ENCODE results near the gene NFAT5.
"Not testable (repeated sequence)": the region's sequence is repeated elsewhere in the genome, so short reads cannot be mapped to it uniquely, and the experiment has no call there.

NFAT5 gene

DNA sequence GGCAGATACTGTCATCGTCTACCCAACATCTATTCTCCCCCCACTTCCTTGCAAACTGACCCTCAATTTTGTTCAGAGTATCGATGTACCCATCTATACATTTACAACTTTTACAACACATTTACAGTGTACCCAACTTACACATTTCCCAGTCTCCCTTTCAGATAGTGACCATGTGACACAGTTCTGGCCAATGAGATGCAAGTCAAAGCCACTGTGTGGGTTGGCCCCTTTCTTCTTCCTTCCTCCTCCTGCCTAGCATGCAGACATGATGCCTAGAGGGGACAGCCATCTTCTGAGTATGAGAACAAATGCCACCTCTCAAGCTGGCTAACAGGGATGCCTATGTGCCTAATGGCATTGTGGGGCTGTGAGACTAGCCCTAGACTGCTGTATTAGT, 11.3 kb upstream of the NFAT5 start:
- DNase-seq, result no peak

- no peak for DNase-seq
These were observed 10.3 kb upstream of the NFAT5 start for GRCh38 chr16:69555437-69555836.

- DNase-seq, result no peak
These were observed 9.9 kb upstream of the NFAT5 start for GRCh38 chr16:69555867-69556266.

DNA sequence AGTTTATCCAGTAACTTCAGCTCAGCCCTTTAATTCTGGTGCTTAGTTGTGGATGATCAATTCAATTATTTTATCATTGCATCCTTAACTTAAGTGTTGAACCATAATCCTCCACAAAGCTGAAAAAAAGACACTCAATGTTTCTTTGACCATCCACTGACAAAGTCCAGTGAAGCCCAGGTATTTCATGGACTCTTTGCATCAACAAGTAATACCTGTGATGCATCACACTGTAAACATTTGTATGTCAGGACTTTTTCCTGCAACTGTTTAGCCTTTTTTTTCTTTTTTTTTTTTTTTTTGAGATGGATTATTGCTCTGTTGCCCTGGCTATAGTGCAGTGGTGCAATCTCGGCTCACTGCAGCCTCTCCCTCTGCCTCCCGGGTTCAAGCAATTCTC, 6.6 kb upstream of the NFAT5 start:
- no peak for DNase-seq

GRCh38 chr16:69561367-69561766, 4.4 kb upstream of the NFAT5 start:
- not testable (repeated sequence) for DNase-seq

DNA sequence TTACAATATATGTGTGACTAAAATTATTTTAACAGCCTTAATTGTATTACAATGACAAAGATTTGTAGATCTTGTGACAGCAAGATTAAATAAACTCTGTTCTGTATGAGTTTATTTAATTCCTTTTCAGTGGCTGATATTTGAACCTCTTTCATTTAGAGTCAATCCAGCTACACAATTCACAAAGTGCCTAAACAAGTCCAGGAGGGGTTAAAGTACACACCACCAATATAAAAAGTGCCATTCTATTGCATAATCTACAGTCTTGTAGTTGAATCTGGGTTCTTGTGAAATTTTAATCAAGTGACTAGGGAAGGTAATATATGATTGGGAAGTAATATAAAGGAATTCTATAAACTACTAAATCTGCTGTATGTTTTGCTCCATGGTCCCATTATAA, 3.9 kb upstream of the NFAT5 start:
- no peak for DNase-seq

- no peak for DNase-seq
These were observed 3.0 kb upstream of the NFAT5 start for GRCh38 chr16:69562813-69563212.

- DNase-seq, result peak; percentile 52
These were observed 1.9 kb upstream of the NFAT5 start for GRCh38 chr16:69563605-69564580.

DNA sequence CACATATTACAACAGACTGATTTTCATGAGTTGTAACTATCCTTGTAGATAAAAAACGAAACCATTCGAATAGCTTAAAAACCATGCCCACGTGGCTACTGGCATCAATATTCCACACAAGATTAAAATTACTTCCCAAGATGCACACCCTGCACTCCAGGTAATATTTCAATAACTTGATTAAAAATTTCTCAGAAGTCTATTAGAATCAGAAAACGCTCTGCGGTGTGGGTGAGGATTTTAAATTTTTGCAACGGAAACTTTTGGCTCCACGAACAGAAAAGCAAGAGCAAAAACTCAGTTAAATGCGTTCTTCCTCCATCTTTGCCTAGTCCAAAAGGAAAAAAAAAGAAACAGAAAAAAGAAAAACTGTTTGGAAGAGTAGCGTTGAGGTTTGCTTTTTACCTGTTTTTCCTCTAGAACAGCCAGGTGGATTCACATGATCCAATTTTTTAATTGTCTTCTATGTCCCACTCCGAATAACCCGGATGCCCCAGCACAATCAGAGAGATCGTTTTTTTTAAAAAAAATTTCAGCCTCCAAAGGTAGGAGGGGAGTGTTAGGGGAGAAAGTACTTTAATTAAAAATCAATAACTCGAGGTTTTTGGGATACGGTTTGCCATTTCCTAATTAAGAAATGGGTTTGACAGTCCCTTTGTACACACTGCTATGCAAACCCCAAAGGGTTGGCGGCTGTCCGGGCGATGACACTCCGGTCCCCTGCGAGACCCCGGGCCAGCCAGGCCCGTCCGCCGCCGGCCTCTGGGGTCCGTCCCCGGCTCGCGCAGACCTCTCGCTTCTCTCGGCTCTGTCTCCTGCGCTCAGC, 708 bp upstream of the NFAT5 start:
- no peak for DNase-seq

DNA sequence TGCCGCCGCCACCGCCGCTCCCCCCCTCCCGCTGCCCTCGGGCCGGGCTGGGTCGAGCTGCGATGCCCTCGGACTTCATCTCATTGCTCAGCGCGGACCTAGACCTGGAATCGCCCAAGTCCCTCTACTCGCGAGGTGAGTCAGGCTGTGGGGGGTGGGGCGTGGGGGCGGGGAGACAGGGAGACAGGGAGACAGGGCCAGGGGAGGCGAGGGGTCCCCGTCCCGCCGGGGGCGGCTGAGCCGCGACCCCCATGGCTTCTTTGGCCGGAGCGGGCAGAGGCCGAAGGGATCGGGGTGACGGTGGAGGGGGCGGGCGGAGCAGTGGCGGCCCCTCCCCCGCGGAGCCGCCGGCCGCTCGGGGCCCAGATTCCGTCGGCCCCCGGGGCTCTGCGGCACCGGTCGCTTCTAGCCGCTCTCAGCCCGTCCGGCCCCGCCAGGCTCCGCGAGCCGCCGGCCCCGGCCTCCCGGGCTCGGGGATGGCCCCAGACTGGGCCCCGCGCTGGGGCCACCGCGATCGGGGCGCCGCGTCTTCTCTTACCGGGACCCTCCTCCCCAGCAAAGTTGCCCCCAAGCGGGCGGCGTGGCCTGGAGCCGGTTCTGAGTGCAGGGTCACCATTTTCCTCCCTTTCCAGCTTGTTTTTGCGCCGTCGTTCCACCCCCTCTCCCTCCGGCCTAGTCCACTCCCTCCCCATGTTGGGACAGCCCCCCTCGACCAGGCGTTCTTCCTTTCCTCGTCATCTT, 644 bp downstream of the NFAT5 start:
- no peak for DNase-seq

DNA sequence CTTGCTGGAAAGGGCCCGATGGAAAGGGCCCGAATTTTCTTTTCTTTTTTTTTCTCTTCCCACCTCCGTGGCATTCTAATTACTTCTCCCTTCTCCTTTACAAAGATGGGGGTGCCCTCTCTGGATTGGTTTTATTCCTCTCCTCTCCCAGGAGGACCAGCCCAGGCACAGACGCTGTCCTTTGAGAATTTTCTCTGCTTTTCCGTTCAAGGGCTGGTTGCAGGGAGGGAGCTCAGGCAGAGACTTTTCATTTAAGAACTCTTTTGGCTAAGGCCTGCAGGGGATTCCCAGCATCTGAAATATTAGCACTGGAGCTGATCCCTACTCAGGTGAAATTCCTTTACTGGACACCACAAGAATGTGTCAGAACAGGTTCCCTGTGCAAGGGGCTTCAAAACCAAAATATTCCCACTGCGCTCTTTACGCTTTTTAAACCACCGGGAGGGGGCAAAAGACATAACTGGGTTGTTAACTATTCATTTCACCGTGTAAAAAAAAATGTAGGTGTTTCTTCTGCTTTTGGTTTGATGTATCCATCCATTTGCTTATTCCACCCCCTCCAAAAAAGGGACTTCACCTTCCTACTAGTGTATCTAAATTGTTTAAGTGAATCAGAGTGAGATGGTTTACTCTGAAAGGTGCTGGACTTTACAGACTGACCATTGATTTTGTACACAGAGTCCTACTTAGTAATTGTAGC, 1.4 kb downstream of the NFAT5 start:
- DNase-seq, result no peak

- no peak for DNase-seq
These were observed 2.9 kb downstream of the NFAT5 start for GRCh38 chr16:69568676-69569075.

- DNase-seq, result not testable (repeated sequence)
These were observed 13.0 kb downstream of the NFAT5 start for GRCh38 chr16:69578771-69579170.

- DNase-seq, result no peak
These were observed 14.2 kb downstream of the NFAT5 start for GRCh38 chr16:69579783-69580481.

DNA sequence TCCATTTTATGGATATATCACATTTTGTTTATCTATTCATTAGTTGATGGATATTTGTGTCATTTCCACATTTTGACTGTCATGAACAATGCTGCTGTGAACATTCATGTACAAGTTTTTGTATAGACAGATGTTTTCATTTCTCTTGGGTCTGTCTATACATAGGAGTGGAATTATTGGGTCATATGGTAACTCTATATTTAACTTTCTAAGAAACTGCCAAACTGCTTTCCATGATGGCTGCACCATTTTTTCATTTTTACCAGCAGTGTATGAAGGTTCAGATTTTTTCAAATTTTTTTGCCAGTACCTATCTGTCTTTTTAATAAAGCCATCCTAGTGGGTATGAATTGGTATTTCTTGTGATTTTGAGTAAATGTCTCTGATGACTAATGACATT, 15.5 kb downstream of the NFAT5 start:
- no peak for DNase-seq

GRCh38 chr16:69584493-69584892, 18.7 kb downstream of the NFAT5 start:
- not testable (repeated sequence) for DNase-seq

GRCh38 chr16:69589434-69590269, 23.9 kb downstream of the NFAT5 start:
- DNase-seq, result no peak

DNA sequence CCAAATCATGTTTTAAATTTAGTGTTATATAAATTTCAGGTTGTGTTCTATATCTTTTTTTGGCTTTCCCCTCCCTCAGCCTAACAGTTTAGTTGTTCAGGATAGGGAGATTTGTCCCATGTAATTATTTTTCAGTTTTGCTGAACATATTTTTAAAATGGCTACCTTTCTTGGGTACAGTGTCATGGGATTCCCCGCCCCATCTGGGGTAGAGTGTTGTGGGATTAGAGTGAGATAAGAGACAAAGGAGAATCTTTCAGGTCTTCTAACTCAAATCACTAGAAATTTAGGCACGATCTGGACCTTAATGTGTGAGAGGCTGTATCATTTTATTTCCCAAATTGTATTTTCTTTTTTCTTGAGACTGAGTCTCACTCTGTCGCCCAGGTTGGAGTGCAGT, 24.8 kb downstream of the NFAT5 start:
- DNase-seq, result no peak

DNA sequence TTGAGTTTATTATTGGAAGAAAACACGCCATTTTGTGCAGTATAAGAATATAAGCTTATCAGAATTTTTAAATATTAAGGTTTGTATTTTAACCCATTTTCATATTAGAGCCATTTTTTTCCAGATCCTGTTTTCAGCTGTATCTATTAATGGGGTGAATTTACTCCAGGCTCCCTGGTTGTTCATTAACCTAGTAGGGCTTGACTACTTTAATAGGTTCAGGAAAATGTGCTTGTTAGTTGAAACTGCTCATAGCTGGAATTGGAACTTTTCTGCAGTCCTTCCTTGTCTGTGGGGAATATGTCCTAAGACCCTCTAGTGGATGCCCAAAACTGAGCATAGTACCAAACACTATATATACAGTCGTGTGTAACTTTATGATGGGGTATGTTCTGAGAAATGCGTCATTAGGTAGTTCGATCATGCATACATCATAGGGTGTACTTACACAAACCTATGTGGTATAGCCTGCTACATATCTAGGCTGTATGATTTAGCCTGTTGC, 28.0 kb downstream of the NFAT5 start:
- no peak for DNase-seq

All from activated T-cell treated with anti-CD3 and anti-CD28 coated beads for 4 hours (primary cell).